Endothelial cell of umbilical vein (primary cell): Measurements from ENCODE around the gene RPH3AL. TPM values are rescaled to one million over a fixed set of nuclear protein-coding genes. Genes with fewer than 3 reads are reported as not detected.

Experiments used
- BruUV-seq: library from RNA; stranded (reverse); fragments of 400-500 nt; replicated peaks from 2 replicates; lab custom pipeline; 2021; lab: Mats Ljungman, UMichigan
- CTCF ChIA-PET: fragments of 300-600, 350-600 bp; sonication (Branson Sonifier 250); formaldehyde crosslinking; loops from one replicate; lab custom pipeline; 2021; ENCODE audit warnings: antibody characterized with exemption, inconsistent platforms; lab: Charles Lee
- POLR2A ChIA-PET: fragments of 300-600, 350-600 bp; sonication (Branson Sonifier 250); formaldehyde crosslinking; loops from one replicate; lab custom pipeline; 2021; ENCODE audit warnings: antibody characterized with exemption, inconsistent platforms; lab: Charles Lee
- DNase-seq: peaks from one replicate; pipeline ENCODE4 v3.0.0-alpha.2; 2011; ENCODE audit warnings: low read depth, low spot score
- FAIRE-seq: peaks from 2 replicates; lab custom pipeline; 2011; peaks lifted over from hg19 to GRCh38; lab: Jason Lieb, UNC
- H2AFZ ChIP-seq: 2 replicates; pipeline ENCODE4 v1.6.0; 2012; ENCODE audit warnings: low read depth, low read length, control low read depth, inconsistent platforms
- H3K27ac ChIP-seq: 2 replicates; pipeline ENCODE4 v1.5.1; 2011; ENCODE audit warnings: low read depth, mild to moderate bottlenecking, control low read depth, low read length, moderate library complexity; ENCODE audit not compliant: insufficient read depth
- H3K27me3 ChIP-seq, 2 experiments: 2 replicates each; pipeline versions ENCODE4 v1.6.0 to v1.6.1; 2011; ENCODE audit warnings: low read length in 2 of 2, mixed read lengths in 1 of 2; ENCODE audit not compliant: control insufficient read depth in 2 of 2, insufficient read depth in 2 of 2
- H3K36me3 ChIP-seq, 2 experiments: 2 replicates in 1 of 2; 3 replicates in 1 of 2; pipeline ENCODE4 v1.5.1; 2011; ENCODE audit warnings: low read length in 2 of 2, mild to moderate bottlenecking in 1 of 2, moderate library complexity in 1 of 2; ENCODE audit not compliant: control insufficient read depth in 2 of 2, insufficient read depth in 2 of 2; ENCODE audit errors: extremely low read depth in 1 of 2
- H3K4me1 ChIP-seq: 3 replicates; pipeline ENCODE4 v1.5.1; 2011; ENCODE audit warnings: mild to moderate bottlenecking, low read length; ENCODE audit not compliant: control insufficient read depth, insufficient read depth; ENCODE audit errors: extremely low read depth
- H3K4me2 ChIP-seq: 2 replicates; pipeline ENCODE4 v1.6.1; 2011; ENCODE audit warnings: low read length, control low read depth, mixed read lengths; ENCODE audit not compliant: insufficient read depth
- H3K4me3 ChIP-seq, 3 experiments: fragments of 200-600 bp in 1 of 3; sonication (generic), shearing (Covaris generic) in 1 of 3; replicated peaks in 1 of 3; 2 replicates each; pipeline ENCODE4 v1.5.1; 2011 to 2016; ENCODE audit warnings: control low read depth in 3 of 3, low read length in 3 of 3, mild to moderate bottlenecking in 2 of 3, inconsistent platforms in 1 of 3, low read depth in 1 of 3, moderate library complexity in 1 of 3; ENCODE audit not compliant: insufficient read depth in 1 of 3
- H3K79me2 ChIP-seq: 2 replicates; pipeline ENCODE4 v1.6.0; 2012; ENCODE audit warnings: low read length, inconsistent platforms; ENCODE audit not compliant: control insufficient read depth, insufficient read depth
- H3K9ac ChIP-seq: replicated peaks from 2 replicates; pipeline ENCODE3; 2011; ENCODE audit warnings: low read length, control low read depth; ENCODE audit not compliant: insufficient read depth; ENCODE audit errors: extremely low read depth
- H3K9me1 ChIP-seq: replicated peaks from 3 replicates; pipeline ENCODE4 v1.6.0; 2011; ENCODE audit warnings: mild to moderate bottlenecking, low read length; ENCODE audit not compliant: control insufficient read depth, insufficient read depth; ENCODE audit errors: extremely low read depth
- H3K9me3 ChIP-seq: replicated peaks from 2 replicates; pipeline ENCODE4 v1.5.1; 2012; ENCODE audit warnings: low read length, inconsistent platforms; ENCODE audit not compliant: control insufficient read depth, insufficient read depth
- H4K20me1 ChIP-seq: replicated peaks from 2 replicates; pipeline ENCODE3; 2011; ENCODE audit warnings: mild to moderate bottlenecking, low read length; ENCODE audit not compliant: control insufficient read depth, insufficient read depth; ENCODE audit errors: extremely low read depth
- CTCF ChIP-seq, 2 donors: IDR thresholded peaks; 1 replicate in 1 of 2; 2 replicates in 1 of 2; pipeline ENCODE4 v1.5.1; 2011; ENCODE audit warnings: low read length in 2 of 2, mild to moderate bottlenecking in 2 of 2, moderate library complexity in 2 of 2, control low read depth in 1 of 2, inconsistent platforms in 1 of 2, low read depth in 1 of 2; ENCODE audit not compliant: insufficient read depth in 1 of 2; ENCODE audit errors: extremely low read depth in 1 of 2
- EZH2 ChIP-seq: IDR thresholded peaks from 2 replicates; pipeline ENCODE4 v1.6.1; 2012; ENCODE audit warnings: borderline replicate concordance, low read depth, mild to moderate bottlenecking, moderate library complexity, low read length, inconsistent platforms; ENCODE audit not compliant: severe bottlenecking
- GATA2 ChIP-seq: IDR thresholded peaks from 2 replicates; pipeline ENCODE4 v1.7.0; 2011; ENCODE audit warnings: low read depth, mild to moderate bottlenecking, moderate library complexity, mixed read lengths, low read length; ENCODE audit not compliant: insufficient read length, insufficient read depth
- JUN ChIP-seq: IDR thresholded peaks from 2 replicates; pipeline ENCODE4 v1.6.1; 2011; ENCODE audit warnings: borderline replicate concordance, low read depth; ENCODE audit not compliant: insufficient read length, insufficient read depth
- MAX ChIP-seq: IDR thresholded peaks from 2 replicates; pipeline ENCODE4 v1.6.1; 2011; ENCODE audit not compliant: insufficient read depth, insufficient read length
- MYC ChIP-seq: IDR thresholded peaks from one replicate; pipeline ENCODE4 v1.6.1; 2011; ENCODE audit warnings: mild to moderate bottlenecking, low read depth, low read length
- POLR2A ChIP-seq: IDR thresholded peaks from 2 replicates; pipeline ENCODE4 v1.6.1; 2012; ENCODE audit warnings: low read depth, mild to moderate bottlenecking, control low read depth, low read length
- dilution Hi-C: fragments of 300-500 bp; cut with MboI; formaldehyde crosslinking; loops from one replicate; pipeline ENCODE4 v1.15.0; 2019; ENCODE audit warnings: low sequenced_read_pairs; ENCODE audit not compliant: extremely low pct_ligation_motif_present
- intact Hi-C: fragments of 100-400 bp; cut with micrococcal nuclease; formaldehyde crosslinking; loops from one replicate; pipeline ENCODE4 v1.10.0; 2022
- polyA plus RNA-seq, 4 experiments: library from polyadenylated mRNA; depleted of rRNA in 3 of 4; stranded (reverse) in 3 of 4; unstranded in 1 of 4; fragments of >200 nt; gene quantifications; 2 replicates each; pipeline versions ENCODE4 v1.2.1 to v1.2.3, GENCODE V29; 2011 to 2012; ENCODE audit warnings: missing spikeins in 1 of 4
- total RNA-seq: library from RNA; stranded (reverse); gene quantifications from 2 replicates; pipeline ENCODE4 v1.2.3, GENCODE V29; 2021

RPH3AL gene
- total and polyA plus RNA-seq, 2 donors (not counting 3 experiments of a cell fraction or from before 2014, with no cell fraction given): 4.1 to 7.0 TPM

GRCh38 chr17:246226-246625 lies 106.4 kb downstream of the RPH3AL start:
- POLR2A ChIA-PET: no interaction called here
- dilution Hi-C loops: no loop called here

More at GRCh38 chr17:246226-246625, 106.4 kb downstream of the RPH3AL start:
- DNase-seq: no peak
- no TSS peak for BruUV-seq
- H2AFZ ChIP-seq: no peak overlapping the region
- no peaks in the 10 kb centered on the region for H3K9me1 ChIP-seq
- TF ChIP-seq MYC: no peak
- TF ChIP-seq MAX: no peak
- TF ChIP-seq GATA2: no peak
- TF ChIP-seq CTCF (IDR thresholded peaks at IDR 0.05; ENCODE audit: extremely low read depth in 1 of 2, insufficient read depth in 1 of 2, low read depth in 1 of 2, low read length in 2 of 2): no peak
- TF ChIP-seq JUN: no peak
- no peak for TF ChIP-seq POLR2A
- no peak for TF ChIP-seq EZH2
- peaks cover 10% of the 10 kb centered on the region for H3K4me1 ChIP-seq
- H3K79me2 ChIP-seq: no peaks in the 10 kb centered on the region
- no peak overlapping the region for H3K9ac ChIP-seq
- no peak for FAIRE-seq
- H4K20me1 ChIP-seq: no peaks in the 10 kb centered on the region
- no peaks in the 10 kb centered on the region for H3K27me3 ChIP-seq
- intact Hi-C loops: no loop called here
- H3K4me2 ChIP-seq: no peak overlapping the region
- no peaks in the 10 kb centered on the region for H3K36me3 ChIP-seq
- CTCF ChIA-PET: no interaction called here
- H3K9me3 ChIP-seq: no peaks in the 10 kb centered on the region
- no peak overlapping the region for H3K27ac ChIP-seq
- H3K4me3 ChIP-seq: no peak overlapping the region
